ENCODE data around the gene TCEA3. TPM values are rescaled to one million over a fixed set of nuclear protein-coding genes. Genes with fewer than 3 reads are reported as not detected.

The TCEA3 gene
- total RNA-seq, 1 donor from 2014 or later: 3.1 TPM

GRCh38 chr1:23438545-23438944 is 14.0 kb upstream of the TCEA3 start:
- no peak for DNase-seq (ENCODE audit: low read depth)
- no peak overlapping the region for H3K4me3 ChIP-seq (ENCODE audit: low read depth, low read length)
- TF ChIP-seq CTCF (conservative IDR thresholded peaks at IDR 0.05; ENCODE audit: low read depth, low read length): no peak

- DNase-seq (ENCODE audit: low read depth): no peak
- H3K4me3 ChIP-seq (ENCODE audit: low read depth, low read length): no peak overlapping the region
- TF ChIP-seq CTCF (conservative IDR thresholded peaks at IDR 0.05; ENCODE audit: low read depth, low read length): no peak
These were observed 12.8 kb upstream of the TCEA3 start for GRCh38 chr1:23437355-23437664.

- H3K4me3 ChIP-seq (ENCODE audit: low read depth, low read length): no peak overlapping the region
- no peak for TF ChIP-seq CTCF (conservative IDR thresholded peaks at IDR 0.05; ENCODE audit: low read depth, low read length)
These were observed 12.2 kb upstream of the TCEA3 start for GRCh38 chr1:23436520-23437354.

GRCh38 chr1:23434260-23434775 is 9.8 kb upstream of the TCEA3 start:
- no peak for DNase-seq (ENCODE audit: low read depth)
- no peak for TF ChIP-seq CTCF (conservative IDR thresholded peaks at IDR 0.05; ENCODE audit: low read depth, low read length)
- no peak overlapping the region for H3K4me3 ChIP-seq (ENCODE audit: low read depth, low read length)

More at GRCh38 chr1:23436520-23437354, 12.2 kb upstream of the TCEA3 start:
- DNase-seq (ENCODE audit: low read depth): no peak

GRCh38 chr1:23433122-23433521 is 8.6 kb upstream of the TCEA3 start:
- TF ChIP-seq CTCF (conservative IDR thresholded peaks at IDR 0.05; ENCODE audit: low read depth, low read length): no peak
- DNase-seq (ENCODE audit: low read depth): no peak
- H3K4me3 ChIP-seq (ENCODE audit: low read depth, low read length): no peak overlapping the region

- TF ChIP-seq CTCF (conservative IDR thresholded peaks at IDR 0.05; ENCODE audit: low read depth, low read length): no peak
- H3K4me3 ChIP-seq (ENCODE audit: low read depth, low read length): no peak overlapping the region
- no peak for DNase-seq (ENCODE audit: low read depth)
These were observed 6.9 kb upstream of the TCEA3 start for GRCh38 chr1:23431431-23431830.

- no peak for TF ChIP-seq CTCF (conservative IDR thresholded peaks at IDR 0.05; ENCODE audit: low read depth, low read length)
- DNase-seq (ENCODE audit: low read depth): no peak
- H3K4me3 ChIP-seq (ENCODE audit: low read depth, low read length): no peak overlapping the region
These were observed 6.3 kb upstream of the TCEA3 start for GRCh38 chr1:23430803-23431202.

All from epithelial cell of proximal tubule (primary cell).